ENCODE data around the gene ENDOU. TPM values are rescaled to one million over a fixed set of nuclear protein-coding genes. Genes with fewer than 3 reads are reported as not detected.

ENDOU gene
- total RNA-seq, 2 donors from 2014 or later, result 0.49 TPM; not detected in 1

DNA sequence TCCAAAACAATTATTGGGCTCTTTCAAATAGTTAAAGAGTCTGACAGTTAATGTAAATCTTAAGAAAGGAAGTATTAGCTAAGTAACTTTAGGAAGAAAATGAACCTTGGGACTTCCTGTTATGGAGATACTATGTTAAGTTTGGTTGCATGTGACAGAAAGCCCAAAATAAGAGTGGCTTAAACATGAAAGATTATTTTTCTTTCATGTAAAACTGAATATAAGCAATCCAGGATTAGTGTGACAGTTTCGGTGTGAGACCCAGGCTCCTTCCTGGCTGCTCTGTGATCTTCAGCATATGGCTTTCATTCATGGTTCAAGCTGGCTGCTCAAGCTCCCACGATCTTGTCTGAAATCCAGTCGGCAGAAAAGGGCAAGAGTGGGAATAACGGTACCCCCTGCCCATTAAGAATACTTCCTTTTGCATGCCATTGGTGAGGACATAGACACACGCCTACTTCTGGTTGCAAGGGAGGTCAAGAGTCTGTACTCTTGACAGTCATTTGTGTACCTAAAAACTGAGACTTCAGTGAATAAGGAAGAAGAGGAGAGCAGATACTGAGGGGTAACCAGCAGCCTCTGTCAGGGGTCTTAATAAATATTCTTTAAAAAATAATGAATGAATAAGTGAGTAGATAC, 17.3 kb downstream of the ENDOU start:
- H3K9me3 ChIP-seq, result no peaks in the 10 kb centered on the region
- H3K4me3 ChIP-seq, result no peak overlapping the region
- ATAC-seq (ENCODE audit: insufficient number of reproducible peaks, low FRiP score, low read depth) (no peak), DNase-seq (ENCODE audit: low spot score) (no peak)
- H3K27ac ChIP-seq, result no peak overlapping the region
- H3K27me3 ChIP-seq (replicated peaks; ENCODE audit: insufficient read depth), result no peaks in the 10 kb centered on the region
- no peaks in the 10 kb centered on the region for H3K36me3 ChIP-seq
- TF ChIP-seq, protein P1, sequence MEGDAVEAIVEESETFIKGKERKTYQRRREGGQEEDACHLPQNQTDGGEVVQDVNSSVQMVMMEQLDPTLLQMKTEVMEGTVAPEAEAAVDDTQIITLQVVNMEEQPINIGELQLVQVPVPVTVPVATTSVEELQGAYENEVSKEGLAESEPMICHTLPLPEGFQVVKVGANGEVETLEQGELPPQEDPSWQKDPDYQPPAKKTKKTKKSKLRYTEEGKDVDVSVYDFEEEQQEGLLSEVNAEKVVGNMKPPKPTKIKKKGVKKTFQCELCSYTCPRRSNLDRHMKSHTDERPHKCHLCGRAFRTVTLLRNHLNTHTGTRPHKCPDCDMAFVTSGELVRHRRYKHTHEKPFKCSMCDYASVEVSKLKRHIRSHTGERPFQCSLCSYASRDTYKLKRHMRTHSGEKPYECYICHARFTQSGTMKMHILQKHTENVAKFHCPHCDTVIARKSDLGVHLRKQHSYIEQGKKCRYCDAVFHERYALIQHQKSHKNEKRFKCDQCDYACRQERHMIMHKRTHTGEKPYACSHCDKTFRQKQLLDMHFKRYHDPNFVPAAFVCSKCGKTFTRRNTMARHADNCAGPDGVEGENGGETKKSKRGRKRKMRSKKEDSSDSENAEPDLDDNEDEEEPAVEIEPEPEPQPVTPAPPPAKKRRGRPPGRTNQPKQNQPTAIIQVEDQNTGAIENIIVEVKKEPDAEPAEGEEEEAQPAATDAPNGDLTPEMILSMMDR (IDR thresholded peaks at IDR 0.05), result no peak
- peaks cover 4 to 25% of the 10 kb centered on the region in 2 donors for H3K4me1 ChIP-seq (ENCODE audit: control insufficient read depth in 1 of 2, low read depth in 2 of 2)

DNA sequence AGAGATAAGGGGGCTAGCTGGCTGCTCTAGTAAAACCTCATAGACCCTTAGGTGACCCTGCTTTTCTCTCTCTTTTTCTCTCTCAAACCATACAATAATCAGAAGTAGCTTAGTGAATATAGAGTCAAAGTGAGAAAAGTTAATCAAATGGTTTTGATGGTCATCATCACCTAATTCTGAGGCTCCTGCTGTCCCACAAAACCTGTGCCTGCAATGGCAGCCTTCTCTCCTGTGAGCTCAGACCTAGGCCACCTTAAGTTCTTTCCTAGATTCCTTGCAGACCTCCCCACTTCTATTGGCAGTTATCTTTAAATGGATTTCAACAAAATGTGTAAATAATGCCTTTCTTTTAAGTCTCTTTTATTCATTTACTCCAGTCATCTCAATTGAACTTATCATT, 17.9 kb downstream of the ENDOU start:
- no peaks in the 10 kb centered on the region for H3K27me3 ChIP-seq (replicated peaks; ENCODE audit: insufficient read depth)
- no peaks in the 10 kb centered on the region for H3K9me3 ChIP-seq
- peaks cover 4 to 25% of the 10 kb centered on the region in 2 donors for H3K4me1 ChIP-seq (ENCODE audit: control insufficient read depth in 1 of 2, low read depth in 2 of 2)
- ATAC-seq (ENCODE audit: insufficient number of reproducible peaks, low FRiP score, low read depth) (no peak), DNase-seq (ENCODE audit: low spot score) (no peak)
- H3K27ac ChIP-seq, result no peak overlapping the region
- TF ChIP-seq, protein P1 (IDR thresholded peaks at IDR 0.05), result no peak
- H3K4me3 ChIP-seq, result no peak overlapping the region
- no peaks in the 10 kb centered on the region for H3K36me3 ChIP-seq

DNA sequence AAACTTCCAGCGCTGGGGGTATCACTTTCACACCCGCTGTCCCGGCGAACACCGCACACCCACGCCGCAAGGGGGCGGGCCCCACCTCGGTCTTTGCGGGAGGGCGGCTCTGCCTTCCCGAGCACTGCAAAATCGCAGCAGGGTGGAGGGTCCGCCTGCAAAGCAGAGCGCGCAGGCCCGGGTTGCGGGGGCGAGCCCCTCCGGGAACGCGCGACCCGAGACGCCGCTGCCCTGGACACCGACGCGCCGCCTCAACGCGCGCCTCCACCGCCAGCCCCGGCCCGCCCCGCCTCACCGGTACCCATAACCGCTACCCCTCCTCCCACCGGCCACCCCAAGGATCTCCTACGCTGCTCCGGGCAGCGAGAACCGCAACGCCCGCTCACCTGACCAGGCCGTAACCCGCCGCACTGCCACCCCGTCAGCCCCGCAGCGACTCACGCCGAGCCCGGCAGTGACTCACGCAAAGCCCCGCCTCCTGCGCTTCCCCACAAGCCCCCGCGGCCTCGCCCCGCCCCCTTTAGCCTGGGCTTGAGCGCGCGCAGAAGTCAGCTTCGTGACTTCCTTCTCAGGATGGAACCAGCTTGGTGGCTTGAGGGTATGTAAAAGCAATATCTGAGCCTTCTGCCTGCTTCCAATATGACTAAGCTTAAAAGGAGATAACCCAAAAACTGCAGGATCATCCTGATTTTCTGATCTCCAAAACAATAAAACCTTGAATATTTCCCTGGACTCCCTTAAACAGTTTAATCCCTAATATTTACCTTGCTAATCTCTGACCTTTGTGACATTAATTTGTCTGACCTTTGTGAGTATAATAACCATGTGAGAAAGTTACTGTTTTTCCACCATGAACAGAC, 19.5 kb downstream of the ENDOU start, which contains the start of gene RPAP3:
Gene RPAP3, minus strand, starts transcription at position 465 of the 860 bp plus-strand sequence. CDS start 3,190 bp downstream, outside the sequence.
- ATAC-seq (ENCODE audit: insufficient number of reproducible peaks, low FRiP score, low read depth) (peak; percentile 91), DNase-seq (ENCODE audit: low spot score) (peak; percentile 95)
- Histone ChIP-seq H3K9me3 (no peaks in the 10 kb centered on the region), H3K4me3 (peak within 1 kb of the TSS; percentile 87), H3K36me3 (no peaks in the 10 kb centered on the region), H3K27me3 (replicated peaks; ENCODE audit: insufficient read depth) (no peaks in the 10 kb centered on the region), H3K4me1 (ENCODE audit: control insufficient read depth in 1 of 2, low read depth in 2 of 2) (peaks cover 4 to 25% of the 10 kb centered on the region in 2 donors), H3K27ac (peak within 1 kb of the TSS; percentile 69 to 72)
- TF ChIP-seq, protein P1 (IDR thresholded peaks at IDR 0.05), result peak; percentile 75

DNA sequence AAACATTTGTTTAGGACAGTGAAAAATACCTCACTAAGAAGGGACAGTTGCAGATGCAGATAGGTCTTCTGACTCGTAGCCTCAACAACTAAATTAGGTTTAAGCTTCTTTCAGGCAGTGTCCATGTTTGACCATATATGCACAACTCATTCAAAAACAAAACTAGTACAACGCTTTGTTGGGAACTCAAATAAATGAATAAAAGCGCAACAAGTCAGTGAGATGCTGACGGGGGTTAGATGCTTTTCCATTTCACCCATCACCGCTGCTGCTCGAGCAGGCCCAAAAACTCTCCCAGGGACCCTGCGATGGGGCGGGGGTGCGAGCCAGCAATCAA, 20.1 kb downstream of the ENDOU start:
- Histone ChIP-seq H3K27ac (peak overlapping the region; percentile 69 to 72), H3K36me3 (peaks cover 4% of the 10 kb centered on the region), H3K4me3 (peak overlapping the region; percentile 87), H3K4me1 (ENCODE audit: control insufficient read depth in 1 of 2, low read depth in 2 of 2) (peaks cover 4 to 25% of the 10 kb centered on the region in 2 donors), H3K9me3 (no peaks in the 10 kb centered on the region), H3K27me3 (replicated peaks; ENCODE audit: insufficient read depth) (no peaks in the 10 kb centered on the region)
- DNase-seq (ENCODE audit: low spot score) (no peak), ATAC-seq (ENCODE audit: insufficient number of reproducible peaks, low FRiP score, low read depth) (no peak)
- TF ChIP-seq, protein P1 (IDR thresholded peaks at IDR 0.05), result no peak

DNA sequence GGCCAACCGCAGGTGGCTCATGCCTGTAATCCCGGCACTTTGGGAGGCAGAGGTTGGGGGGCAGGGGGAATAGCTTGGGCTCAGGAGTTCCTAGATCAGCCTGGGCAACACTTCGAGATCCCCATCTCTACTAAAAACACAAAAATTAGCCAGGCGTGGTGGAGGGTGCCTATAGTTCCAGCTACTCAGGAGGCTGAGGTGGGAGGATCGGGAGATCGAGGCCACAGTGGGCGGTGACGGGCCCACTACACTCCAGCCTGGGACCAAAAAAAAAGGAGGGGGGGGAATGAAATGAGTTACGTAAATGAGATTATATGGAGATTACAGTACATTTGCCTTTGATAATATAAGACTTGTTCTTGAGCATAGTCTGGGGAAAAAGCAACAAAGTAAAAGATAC, 20.6 kb downstream of the ENDOU start:
- no peak for ATAC-seq (ENCODE audit: insufficient number of reproducible peaks, low FRiP score, low read depth)
- Histone ChIP-seq H3K9me3 (no peaks in the 10 kb centered on the region), H3K27ac (no peak overlapping the region), H3K36me3 (peaks cover 4% of the 10 kb centered on the region), H3K4me1 (ENCODE audit: control insufficient read depth in 1 of 2, low read depth in 2 of 2) (peaks cover 4 to 25% of the 10 kb centered on the region in 2 donors), H3K27me3 (replicated peaks; ENCODE audit: insufficient read depth) (no peaks in the 10 kb centered on the region), H3K4me3 (peak overlapping the region; percentile 87)
- DNase-seq (ENCODE audit: low spot score), result no peak
- TF ChIP-seq, protein P1 (IDR thresholded peaks at IDR 0.05), result no peak
